ENCODE data around the gene WNT3.

The WNT3 gene

DNA sequence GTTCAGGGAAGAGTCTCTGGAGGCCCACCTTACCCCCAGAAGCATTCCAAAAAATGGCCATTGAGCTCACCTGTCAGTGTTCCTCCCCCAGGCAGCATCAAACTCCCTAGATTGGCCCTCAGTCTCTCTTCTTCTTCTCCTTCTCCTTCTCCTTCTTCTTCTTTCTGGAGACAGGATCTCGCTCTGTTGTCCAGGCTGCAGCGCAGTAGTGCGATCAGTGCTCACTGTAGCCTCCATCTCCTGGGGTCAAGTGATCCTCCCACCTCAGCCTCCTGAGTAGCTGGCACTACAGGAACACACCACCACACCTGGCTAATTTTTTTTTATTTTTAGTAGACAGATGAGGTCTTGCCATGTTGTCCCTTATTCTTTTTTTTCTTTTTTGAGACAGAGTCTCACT lies 16.4 kb upstream of the WNT3 start:
- DNase-seq = no peak

DNA sequence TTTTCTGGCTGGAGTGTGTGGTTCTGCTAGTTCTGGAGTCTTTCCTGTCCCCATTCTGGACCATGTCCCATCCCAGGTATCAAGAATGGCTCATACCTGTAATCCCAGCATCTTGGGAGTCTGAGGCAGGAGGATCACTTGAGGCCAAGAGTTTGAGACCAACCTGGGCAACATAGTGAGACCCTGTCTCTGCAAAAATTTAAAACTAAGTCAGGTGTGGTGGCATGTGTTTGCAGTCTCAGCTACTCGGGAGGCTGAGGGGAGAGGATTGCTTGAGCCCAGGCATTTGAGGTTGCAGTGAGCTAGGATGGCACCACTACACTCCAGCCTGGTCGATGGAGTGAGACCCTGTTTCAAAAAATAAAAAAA lies 15.3 kb upstream of the WNT3 start:
- no peak for DNase-seq

DNA sequence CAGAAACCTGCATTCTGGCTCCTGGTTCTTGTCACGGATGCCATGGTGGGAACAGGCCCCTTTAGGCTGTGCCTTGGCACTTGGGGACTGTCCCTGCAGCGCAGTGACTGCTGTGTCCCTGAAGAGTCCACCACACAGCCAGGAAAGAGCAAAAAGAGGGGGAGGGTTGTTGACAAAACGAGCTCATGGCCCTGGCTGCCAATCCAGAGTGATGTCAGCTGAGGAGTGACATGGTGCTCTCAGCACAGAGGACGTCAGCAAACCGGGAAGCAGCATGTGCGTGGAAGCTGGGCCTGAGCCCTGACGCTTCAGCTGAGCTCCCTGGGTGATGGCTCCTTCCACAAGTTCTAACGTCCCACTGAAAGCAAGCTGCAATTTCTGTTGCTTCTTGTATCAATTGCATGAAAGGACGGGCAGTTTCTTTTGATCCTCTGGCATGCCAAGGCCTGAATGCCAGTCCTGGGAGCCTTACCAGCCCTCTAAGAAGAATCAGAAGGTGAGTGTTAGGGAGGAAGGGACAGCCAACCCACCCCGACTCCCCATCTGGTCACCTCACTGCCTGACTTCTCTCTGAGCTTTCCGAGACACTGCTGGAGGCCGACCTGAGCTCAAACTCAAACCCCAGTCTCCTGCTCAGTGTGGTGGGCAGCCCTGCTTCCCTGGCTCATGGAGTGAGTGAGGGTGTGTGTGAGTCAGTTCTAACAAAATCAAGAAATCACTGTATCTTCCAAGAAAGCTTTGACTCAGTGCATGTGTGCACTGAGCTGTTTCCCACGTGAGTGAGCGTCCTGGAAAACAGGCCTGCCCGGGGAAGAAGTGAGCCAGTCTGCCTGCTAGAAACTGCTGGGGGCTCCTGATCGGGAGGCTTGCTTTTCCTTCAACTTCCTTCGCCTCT lies 14.7 kb upstream of the WNT3 start:
- DNase-seq = no peak

DNA sequence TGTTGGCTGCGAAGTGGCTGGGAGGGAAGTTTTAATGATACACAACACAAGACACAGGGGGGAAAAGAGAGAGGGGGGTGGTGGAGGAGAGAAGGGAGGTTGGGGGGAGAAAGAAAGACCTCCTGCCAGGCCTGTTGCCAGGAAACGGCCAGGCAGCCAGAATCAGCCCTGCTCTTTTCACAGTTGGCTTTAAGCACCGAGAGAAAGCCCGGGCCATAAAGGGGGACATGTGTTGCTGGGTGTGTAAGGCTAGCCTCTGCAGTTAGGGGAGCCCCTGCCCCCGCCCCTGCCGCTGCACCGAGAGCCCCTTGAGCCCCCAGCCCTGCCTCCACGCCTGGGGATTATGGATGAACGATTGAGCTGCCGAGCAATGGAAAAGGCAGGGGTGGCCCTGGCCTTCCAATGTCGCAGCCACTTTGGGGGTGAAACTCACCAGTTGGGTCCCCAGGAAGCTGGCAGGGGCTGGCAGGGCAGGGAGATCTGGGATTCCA lies 13.9 kb upstream of the WNT3 start:
- DNase-seq = no peak

DNA sequence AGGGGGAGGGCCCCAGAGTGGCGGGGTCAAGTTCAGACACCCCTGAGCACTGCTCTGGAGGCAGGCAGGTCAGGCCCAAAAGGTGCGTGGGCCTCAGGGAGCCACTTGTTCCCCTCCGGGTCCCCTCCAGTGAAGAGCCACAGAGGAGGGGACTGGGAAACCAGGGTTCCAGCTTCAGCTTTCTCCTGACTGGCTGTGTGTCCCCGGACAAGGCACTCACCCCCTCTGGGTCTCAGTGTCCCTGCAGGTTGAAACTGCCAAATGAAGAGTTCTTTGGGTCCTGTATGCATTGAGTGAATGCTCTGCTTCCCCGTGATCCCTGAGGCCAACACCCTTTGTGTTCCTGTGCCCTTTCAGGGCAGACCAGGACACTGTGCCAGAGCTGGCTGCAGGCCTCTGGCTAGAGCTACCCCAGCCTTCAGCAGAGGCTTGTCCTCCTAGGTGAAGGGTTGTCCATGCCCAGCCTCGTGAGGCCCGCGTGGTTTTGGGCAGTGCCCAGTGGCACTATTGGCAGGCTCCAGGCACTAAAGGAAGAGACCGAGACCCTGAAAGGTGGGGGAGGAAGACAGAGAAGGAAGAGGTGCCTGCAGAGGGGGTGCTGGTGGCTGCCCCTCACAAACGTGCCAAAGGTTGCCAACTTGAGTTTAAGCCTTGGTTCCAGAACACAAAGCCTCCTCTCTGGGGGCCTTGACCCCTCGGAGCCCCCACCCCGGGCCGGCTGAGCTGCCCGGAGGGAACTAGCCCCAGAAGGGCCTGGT lies 13.3 kb upstream of the WNT3 start:
- DNase-seq = no peak

DNA sequence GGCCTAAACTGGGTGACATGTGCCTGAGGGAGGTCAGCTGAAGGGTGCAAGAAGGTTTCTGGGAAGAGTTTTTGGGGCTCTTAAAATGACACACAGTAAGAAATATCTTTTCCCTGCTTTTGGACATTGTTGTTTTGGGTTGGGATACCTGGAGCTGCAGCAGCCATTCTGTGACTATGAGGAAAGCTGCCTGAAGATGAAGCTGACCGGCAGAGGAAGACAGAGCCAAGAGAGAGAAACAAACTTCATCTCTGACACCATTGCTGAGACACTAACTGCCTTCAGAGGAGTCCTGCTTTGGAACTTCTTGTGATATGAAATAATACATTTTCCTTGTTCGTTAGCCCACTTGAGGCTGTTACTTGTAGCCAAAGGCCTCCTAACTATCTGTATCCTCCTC lies 8.8 kb upstream of the WNT3 start:
- no peak for DNase-seq

DNA sequence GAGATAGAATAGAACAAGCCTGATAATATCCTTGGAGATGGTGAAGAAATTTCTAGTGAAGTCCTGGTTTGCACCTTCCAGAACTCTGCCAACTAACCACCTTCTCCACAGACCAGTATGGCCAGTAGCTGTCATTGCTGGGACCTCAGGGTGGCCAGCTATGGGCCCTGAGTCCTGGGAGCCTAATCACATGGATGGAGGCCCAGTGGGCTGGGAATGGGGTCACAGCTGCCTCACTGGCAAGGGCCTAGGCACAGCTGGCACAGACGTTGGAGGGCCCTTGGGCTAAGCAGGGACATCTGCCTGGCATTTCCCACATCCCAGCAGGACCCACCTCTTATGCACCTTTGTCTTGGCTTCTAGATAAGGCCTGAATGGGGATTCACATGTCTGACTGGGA lies 7.6 kb upstream of the WNT3 start:
- no peak for DNase-seq

DNA sequence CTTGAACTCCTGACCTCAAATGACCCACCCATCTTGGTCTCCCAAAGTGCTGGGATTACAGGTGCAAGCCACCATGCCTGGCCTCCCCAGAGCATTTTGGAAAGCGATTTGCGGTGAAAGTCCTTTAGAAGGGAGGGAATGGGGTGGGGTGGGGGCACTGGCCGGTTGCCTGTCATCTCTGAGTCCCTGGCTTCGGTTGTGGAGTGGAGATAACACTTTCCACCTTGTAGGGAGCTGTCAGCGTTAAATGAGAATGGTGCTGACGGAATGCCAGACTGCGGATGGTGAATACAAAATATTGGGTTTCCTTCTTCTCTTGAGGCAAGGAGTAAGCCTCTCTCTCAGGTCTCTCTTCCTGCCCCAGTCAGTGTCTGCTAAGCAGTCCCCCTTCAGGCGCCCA lies 5.2 kb upstream of the WNT3 start:
- DNase-seq = no peak

DNA sequence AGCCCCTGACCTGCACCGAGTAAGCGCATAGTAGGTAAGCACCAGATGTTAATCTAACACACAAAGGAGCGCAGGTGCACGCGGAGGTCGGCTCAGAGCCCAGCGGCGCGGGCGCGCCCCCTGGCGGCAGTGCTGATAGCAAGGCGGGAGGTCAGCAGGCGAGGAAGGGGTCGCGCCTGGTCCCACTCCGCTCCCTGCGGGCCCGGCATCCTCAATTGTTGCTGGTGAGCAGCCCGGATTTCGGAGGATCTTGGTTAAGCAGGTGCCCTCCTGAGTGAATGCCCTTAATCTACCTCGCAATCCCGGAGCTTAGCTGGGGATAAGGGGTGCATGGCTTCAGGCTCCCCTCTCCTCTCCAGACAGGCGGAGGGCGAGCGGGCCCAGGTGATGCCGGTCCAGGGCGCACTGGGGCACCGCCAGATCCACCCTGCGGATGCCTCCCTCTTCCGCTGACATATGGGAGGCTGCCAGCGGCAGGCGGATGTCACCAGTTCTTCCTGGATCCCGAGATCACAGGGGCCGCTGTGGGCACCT lies 4.0 kb upstream of the WNT3 start:
- peak; percentile 27 for DNase-seq

DNA sequence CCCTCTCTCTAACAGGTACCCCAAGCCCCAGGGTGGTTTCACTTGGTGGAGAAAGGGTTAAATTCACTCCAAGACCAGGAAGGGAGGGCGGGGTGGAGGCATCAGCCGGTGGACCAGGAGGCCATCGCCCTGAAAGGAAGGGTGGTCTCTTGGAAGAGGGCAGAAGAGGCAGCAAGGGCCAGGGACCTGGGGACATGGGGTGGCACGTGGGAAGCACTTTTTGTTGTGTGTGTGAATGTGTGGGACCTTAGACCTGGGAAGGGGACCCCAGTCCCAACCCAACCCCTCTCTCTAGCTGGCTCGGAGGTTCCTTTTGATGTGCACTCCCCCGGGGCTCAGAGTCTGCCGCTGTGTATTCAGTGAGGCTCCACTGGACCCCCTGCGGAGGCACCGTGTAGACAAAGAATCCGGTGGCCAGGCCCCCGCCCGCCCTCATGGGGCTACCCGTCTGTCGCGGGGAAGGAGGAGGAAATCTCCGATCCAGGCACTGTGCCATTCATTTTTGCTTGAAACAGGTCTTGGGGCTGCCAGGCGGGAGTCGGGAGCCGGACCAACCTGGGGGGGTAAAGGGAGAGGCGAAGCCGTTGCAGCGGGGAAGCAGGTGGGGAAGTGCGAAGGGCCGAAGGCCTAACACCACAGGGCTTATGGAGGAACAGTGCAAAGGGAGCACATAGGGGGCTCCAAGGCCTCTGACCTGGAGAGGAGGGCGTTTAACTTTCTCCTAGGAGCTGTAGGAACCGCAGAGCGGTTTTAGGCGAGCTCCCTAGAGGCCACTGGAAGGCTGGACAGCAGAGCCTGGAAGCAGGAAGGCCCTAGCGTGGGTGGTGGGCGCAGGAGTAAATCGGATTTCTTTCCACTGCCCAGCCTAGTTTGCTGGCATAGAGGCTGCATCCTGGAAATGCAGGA lies 3.2 kb upstream of the WNT3 start:
- no peak for DNase-seq

DNA sequence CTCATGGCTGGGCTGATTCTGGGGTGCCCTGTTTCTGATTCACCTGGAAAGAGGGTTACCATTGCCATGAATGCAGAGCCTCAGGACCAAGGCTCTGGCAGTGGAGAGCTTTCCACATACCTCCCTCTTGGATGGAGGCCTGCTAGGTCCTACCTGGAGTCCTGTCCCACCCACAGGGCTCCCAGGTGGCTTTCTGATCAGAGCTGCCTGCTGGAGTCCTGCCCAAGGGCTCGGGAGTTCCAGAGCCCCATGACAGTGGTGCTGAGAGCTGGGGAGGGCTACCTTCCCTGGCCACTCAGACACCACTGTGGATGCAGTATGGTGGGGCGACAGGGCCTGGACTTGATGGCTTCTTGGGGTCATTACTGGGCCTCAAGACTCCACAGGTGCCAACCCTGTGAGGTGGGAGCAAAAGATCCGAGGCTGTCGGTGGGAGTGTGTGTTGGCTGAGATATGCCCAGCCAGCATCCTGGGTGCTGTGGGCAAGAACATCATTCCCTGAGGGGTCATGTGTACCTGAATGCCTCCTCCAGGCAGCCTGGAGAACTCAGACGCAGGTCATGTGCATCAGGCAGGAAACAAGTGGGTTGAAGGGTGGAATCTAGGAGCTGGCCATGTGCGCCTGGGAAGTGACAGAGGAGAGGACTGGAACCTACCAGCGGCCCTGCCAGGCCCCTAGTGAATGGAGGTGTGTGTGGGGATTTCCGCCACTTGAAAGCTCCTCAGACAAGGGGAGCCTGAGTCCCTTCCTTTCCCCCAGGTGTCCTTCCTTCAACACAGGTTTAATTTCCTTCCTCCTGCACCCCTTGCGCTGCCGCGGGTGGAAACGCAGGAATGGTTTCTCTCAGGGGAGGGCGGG lies 2.3 kb upstream of the WNT3 start:
- no peak for DNase-seq

DNA sequence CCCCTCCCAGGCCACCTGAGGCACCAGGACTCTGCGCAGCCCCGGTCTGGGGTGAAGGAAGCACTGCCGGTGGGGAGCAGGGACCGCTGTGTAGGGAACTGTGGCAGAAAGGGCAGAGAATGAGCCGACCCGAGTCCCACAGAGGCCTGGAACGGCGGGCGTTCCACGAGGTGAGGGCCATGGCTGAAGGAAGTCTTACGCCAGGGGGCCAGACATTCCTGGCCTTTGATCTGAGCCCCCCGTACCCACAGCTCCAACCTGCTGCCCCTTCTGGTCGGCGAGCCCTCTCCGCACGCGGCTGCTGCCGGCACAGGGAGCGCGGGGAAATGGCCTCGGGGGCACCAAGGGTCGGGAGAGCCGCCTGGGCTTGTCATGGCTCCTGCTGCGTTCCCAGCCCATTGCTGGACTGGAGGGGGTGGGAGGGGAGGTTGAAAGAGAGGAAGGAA lies 1.4 kb upstream of the WNT3 start:
- no peak for DNase-seq

DNA sequence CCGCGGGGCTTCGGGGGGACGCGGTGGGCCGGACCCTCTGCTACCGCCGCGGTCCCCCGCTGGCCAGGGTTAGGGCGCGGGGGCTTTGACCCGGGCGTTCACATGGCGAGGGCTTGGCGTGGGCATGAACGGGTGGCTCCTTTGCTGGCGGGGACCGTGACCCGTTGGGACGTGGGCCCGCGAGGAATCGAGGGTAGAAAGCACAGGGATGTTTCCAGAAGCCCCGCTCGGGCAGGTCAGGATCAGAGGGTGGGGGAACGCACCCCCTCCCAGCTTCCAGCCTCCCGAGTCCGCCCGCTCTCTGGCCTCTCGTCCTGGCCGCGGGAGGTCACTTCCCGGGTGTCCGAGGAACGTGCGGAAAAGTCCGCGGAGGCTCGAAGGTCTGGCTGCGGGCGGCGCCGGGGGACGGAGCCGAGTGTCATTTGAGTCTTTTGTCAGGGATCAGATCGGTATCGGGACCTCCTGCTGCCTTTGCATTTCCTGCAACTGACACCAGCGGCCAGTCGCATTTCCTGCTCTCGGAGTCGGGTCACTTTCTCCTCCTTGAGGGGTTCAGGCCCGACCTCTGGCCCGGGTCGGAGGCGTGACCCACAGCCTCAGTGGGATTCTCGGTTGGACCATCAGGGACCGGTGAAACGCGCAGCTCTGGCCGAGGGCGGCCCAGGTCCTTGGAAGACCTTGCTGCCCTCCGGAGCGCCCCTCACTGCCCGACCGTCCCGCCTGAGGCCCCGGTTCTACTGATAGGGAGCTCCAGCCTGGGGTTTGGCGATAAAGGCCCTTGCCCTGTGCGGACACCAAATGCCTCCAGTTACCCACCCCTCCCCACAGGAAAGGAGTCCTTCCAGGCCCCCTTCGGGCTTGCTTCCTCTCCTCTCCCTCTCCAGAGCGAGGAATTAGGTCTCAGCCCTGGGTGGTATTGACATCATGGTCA lies 702 bp upstream of the WNT3 start:
- DNase-seq = no peak

DNA sequence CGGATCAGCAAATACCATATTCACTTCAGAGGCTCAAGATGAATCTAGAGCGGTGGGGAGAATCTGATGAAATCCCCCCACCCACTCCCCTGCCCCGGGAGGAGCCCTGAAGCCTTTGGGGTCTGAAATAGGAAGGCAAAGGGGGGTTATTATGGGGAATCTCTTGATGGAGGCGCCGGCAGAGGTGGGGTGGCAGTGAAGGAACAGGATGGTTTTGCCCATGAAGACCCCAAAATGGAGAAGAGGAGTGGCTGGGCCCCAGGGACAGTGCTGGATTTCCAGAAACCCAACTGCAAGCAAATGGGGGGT lies 637 bp downstream of the WNT3 start:
- DNase-seq = no peak

DNA sequence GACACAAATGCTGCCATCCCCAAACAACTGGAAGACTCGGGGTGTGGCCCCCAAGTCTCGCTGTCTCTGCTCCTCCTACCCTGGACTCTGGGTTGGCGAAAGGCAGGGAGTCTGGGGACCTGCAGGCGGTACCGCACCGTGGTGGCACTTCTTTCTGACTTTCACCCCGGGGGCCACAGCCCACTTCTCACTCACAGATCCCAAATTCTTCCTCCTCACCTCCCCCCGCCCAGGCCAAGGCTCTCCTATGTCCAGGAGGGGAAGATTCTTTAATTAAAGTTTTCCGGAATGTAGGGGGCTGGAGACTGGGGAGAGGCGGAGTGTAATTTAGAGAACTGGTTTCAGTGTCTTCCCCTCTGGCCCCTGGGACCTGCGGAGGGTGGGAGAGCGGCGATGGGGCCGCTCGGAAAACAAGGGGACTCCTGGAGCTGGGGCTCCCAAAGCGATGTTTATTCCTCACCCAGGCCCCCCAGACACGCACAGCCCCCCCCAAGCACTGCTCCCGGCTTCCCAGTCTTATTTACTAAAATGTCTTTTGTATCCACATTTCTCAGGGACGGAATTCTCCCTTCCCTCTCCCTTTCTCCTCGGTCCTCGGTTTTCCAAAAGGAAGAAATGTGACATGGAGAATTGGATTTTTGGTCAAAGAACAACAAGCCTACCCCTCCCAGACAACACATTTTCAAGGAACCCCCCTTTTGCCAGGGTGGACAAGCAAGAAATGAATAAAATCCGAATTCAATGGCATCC lies 1.2 kb downstream of the WNT3 start:
- DNase-seq = no peak

DNA sequence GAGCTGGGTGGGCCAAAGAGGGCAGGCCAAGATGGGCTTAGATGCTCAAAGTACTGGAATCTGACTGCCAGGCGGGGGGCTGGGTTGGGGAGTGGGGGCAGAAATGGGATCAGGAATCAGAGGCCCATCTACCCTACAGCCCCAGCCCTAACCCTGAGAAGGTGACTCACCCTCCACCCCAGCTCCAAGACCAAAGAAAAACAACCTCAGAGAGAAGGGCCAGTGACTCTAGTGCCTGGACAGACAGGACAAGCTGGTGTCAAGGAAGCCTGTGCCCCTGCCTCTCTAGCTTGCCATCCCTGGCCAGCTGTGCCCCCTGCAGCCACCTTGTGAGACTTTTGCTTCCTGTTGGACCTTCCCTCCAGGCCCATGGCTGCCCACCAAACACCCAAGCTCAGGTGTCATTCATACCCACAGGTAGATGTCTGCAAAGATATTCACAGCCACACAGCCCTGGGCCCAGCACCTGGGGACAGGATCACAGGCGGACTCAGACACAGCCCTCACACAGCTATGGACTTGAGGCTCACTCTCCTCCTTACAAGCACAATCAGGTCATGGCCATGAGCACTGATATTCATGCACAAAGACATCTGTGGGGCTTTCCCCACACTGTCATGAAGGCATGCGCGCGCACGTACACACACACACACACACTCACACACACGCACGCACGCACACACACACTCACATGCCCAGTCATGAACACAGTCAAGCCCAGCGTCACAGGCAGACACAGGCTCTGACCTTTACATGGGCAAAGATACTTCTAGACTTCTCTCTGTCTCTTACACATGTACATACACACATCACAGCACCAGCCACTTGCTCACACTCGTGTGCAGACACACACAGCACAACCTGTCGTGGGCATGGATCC lies 2.8 kb downstream of the WNT3 start:
- DNase-seq = no peak

DNA sequence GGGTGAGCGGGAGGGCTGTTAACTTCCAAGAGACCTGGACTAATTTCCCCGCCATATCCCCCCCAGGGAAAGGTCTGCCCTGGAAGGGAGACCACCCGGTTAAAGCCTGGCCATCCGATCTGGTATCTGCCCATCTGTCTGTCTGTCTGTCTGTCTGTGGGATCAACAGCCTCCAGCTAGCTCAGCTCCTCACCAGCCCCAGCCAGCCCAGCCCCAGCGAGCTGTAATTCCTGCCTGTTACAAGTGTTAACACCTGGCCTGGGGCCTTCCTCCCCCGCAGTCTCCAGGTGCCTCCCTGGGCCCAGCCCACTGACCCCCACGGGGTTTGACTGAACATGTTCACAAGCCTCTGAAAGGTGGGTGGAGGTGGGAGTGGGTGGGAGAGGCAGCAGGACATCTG lies 4.0 kb downstream of the WNT3 start:
- DNase-seq = no peak

DNA sequence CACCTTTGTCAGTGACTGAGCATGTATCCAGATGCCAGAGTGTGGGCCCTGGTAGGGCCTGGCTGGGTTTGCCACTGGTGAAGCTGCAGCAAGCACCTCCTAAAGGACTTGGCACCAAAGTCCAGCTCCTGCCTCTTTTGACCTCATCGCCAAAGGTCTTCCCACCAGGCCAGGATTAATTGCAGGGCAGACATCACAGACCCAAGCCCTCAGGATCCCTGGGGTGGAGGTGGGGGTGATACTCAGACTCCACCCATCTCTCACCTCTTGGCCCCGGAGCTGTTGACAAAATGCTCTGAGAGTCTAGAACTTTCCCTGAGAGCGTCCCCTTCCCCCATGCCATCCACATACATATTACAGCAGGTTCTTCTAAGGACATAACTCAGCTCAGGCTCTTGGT lies 4.6 kb downstream of the WNT3 start:
- DNase-seq = no peak
